ENCODE measurements around the gene GRIN2A. TPM values are rescaled to one million over a fixed set of nuclear protein-coding genes. Genes with fewer than 3 reads are reported as not detected.

GRIN2A gene
- total RNA-seq, 1 donor from 2014 or later: 0.56 TPM

- Histone ChIP-seq H3K27ac (no peak overlapping the region), H3K36me3 (no peaks in the 10 kb centered on the region), H3K4me1 (no peaks in the 10 kb centered on the region), H3K9me3 (no peaks in the 10 kb centered on the region), H3K4me3 (no peak overlapping the region), H3K27me3 (ENCODE audit: low read depth) (peaks cover 4% of the 10 kb centered on the region)
- intact Hi-C loops (cut with DNase I): no loop called here
- no peak for TF ChIP-seq CTCF (IDR thresholded peaks at IDR 0.05)
- DNase-seq (no peak), ATAC-seq (no peak)
These were observed 327.6 kb downstream of the GRIN2A start for GRCh38 chr16:9854675-9855074.

GRCh38 chr16:9852003-9852402, 330.2 kb downstream of the GRIN2A start:
- no peak overlapping the region for H3K4me3 ChIP-seq
- TF ChIP-seq CTCF (IDR thresholded peaks at IDR 0.05): no peak
- ATAC-seq (no peak), DNase-seq (no peak)
- H3K9me3 ChIP-seq: no peaks in the 10 kb centered on the region
- peaks cover 4% of the 10 kb centered on the region for H3K27me3 ChIP-seq (ENCODE audit: low read depth)
- no peaks in the 10 kb centered on the region for H3K4me1 ChIP-seq
- no peaks in the 10 kb centered on the region for H3K36me3 ChIP-seq
- no peak overlapping the region for H3K27ac ChIP-seq
- intact Hi-C loops (cut with DNase I): no loop called here

GRCh38 chr16:9850817-9851216, 331.4 kb downstream of the GRIN2A start:
- ATAC-seq (no peak), DNase-seq (no peak)
- peaks cover 4% of the 10 kb centered on the region for H3K27me3 ChIP-seq (ENCODE audit: low read depth)
- no peak for TF ChIP-seq CTCF (IDR thresholded peaks at IDR 0.05)
- no peak overlapping the region for H3K4me3 ChIP-seq
- H3K9me3 ChIP-seq: no peaks in the 10 kb centered on the region
- intact Hi-C loops (cut with DNase I): no loop called here
- no peaks in the 10 kb centered on the region for H3K4me1 ChIP-seq
- H3K27ac ChIP-seq: no peak overlapping the region
- H3K36me3 ChIP-seq: no peaks in the 10 kb centered on the region

GRCh38 chr16:9849697-9850245, 332.5 kb downstream of the GRIN2A start:
- Histone ChIP-seq H3K9me3 (no peaks in the 10 kb centered on the region), H3K4me3 (no peak overlapping the region), H3K27me3 (ENCODE audit: low read depth) (peaks cover 4% of the 10 kb centered on the region), H3K36me3 (no peaks in the 10 kb centered on the region), H3K4me1 (no peaks in the 10 kb centered on the region), H3K27ac (no peak overlapping the region)
- ATAC-seq (no peak), DNase-seq (no peak)
- intact Hi-C loops (cut with DNase I): no loop called here
- TF ChIP-seq CTCF (IDR thresholded peaks at IDR 0.05): no peak

GRCh38 chr16:9847146-9847545, 335.1 kb downstream of the GRIN2A start:
- ATAC-seq (no peak), DNase-seq (no peak)
- no peak overlapping the region for H3K4me3 ChIP-seq
- H3K36me3 ChIP-seq: no peaks in the 10 kb centered on the region
- no peak for TF ChIP-seq CTCF (IDR thresholded peaks at IDR 0.05)
- peaks cover 4% of the 10 kb centered on the region for H3K27me3 ChIP-seq (ENCODE audit: low read depth)
- H3K9me3 ChIP-seq: no peaks in the 10 kb centered on the region
- H3K4me1 ChIP-seq: no peaks in the 10 kb centered on the region
- H3K27ac ChIP-seq: no peak overlapping the region
- intact Hi-C loops (cut with DNase I): no loop called here

Measured in lower lobe of right lung (tissue), 2 donors.